HCT116 (cell line): Measurements from ENCODE around the gene OGFOD2.

Experiments used
- EGR1 ChIP-seq: IDR thresholded peaks from 2 replicates; pipeline ENCODE4 v1.6.1; 2012; ENCODE audit warnings: low read depth
- MAX ChIP-seq: IDR thresholded peaks from 2 replicates; pipeline ENCODE4 v1.6.1; 2012
- POLR2AphosphoS5 ChIP-seq: IDR thresholded peaks from 2 replicates; pipeline ENCODE4 v1.6.1; 2011; ENCODE audit warnings: mild to moderate bottlenecking, low read depth, low read length, moderate library complexity

- TF ChIP-seq EGR1: no peak
- TF ChIP-seq MAX: no peak
- no peak for TF ChIP-seq POLR2AphosphoS5
Observed at GRCh38 chr12:123026094-123026853, 51.2 kb downstream of the OGFOD2 start.
